ENCODE data around the gene BEX2.
A peak's percentile ranks its signal among the peaks of the same experiment; 100 is the strongest.
"Not testable (repeated sequence)": the region's sequence is repeated elsewhere in the genome, so short reads cannot be mapped to it uniquely, and the experiment has no call there.

Gene BEX2

DNA sequence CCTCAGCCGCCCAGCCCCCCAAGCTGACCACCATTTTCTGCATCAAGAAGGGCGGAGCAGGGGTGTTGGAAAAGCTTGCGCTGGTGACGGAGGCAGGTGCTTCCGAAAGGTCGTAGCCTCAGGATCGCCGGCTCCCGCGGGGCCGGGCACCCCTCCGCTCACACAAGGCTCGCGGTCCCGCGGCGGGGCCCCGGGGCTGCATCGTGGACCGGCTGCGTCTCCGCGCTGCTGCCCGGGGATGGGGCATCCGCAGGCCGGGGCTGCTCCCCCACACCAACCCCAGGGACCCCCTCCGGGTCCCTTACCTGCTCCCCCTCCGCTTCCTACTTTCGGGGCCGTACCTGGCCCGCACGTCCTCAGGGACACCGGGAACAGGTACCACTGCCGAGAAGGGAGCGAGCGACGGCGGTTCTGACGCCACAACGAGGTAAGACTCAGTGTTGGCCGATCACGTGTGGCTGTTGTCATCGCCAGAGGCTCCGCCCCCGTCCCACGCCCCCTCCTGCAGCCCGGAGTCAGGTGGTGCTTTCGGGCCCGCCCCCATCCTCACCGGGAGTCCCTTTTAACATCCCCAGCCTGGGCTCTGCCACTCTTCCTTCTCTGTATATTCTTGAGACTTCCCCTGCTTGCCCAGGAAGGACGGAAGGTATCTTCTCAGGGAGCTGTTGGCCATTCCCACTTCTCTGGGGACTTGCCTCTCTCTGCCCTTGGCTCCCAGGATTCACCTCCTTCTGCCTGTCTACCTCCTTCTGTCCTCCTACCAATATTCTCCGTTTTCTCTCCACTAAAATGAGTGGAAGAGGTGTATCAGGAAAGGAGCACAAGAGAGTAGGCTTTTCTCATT lies at the start of gene BEX2:
Gene BEX2 (minus strand): TSS at position 436 of the 844 bp plus-strand sequence. CDS start 1,014 bp downstream, outside the sequence.
- DNase-seq (ENCODE audit: low spot score): peak; percentile 85

DNA sequence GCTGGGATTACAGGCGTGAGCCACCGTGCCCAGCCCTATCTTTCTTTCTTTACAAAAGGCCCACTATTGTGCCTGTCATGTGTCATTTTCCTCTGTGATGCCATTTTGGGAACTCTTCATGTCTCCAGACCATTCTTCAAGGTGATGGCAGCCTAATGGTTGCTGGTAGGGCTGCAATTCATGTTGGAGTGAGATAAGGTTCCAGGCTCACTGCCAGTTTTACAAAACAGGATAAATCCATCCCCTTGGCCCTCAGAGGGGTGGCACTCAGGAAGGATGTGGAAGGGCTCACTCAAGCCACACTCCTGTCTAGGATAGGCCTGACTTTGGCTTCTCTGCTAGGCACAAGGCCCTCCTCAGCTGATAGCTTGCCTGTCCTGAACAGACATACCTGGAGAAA lies 49.3 kb upstream of the BEX2 start:
- DNase-seq (ENCODE audit: low spot score): no peak

GRCh38 chrX:103359605-103360004 lies 48.8 kb upstream of the BEX2 start:
- DNase-seq (ENCODE audit: low spot score): not testable (repeated sequence)

DNA sequence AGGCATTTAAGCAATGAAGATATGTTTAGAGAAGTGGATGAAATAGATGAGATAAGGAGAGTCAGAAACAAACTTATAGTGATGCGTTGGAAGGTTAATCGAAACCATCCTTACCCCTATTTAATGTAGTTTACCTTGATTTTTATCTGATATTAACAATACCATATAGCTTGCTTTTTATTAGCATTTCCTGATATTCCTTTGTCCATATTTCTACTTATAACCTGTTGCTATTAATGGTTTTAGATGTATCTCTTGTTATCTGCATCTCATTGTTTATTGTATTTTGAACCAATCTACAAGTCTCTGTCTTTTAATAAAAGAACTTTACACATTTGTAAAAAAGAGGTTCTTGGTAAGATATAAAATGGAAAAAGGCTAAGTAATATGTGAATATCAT lies 47.1 kb upstream of the BEX2 start:
- DNase-seq (ENCODE audit: low spot score): no peak

GRCh38 chrX:103356858-103357257 lies 46.1 kb upstream of the BEX2 start:
- no peak for DNase-seq (ENCODE audit: low spot score)

- no peak for DNase-seq (ENCODE audit: low spot score)
Observed at GRCh38 chrX:103356130-103356798, 45.5 kb upstream of the BEX2 start, which contains the start of gene TCEAL9. TSS of gene TCEAL9 (plus strand) at chrX:103356506. CDS start at chrX:103357685, 1,179 bp downstream.

GRCh38 chrX:103347682-103348397 lies 37.0 kb upstream of the BEX2 start:
- DNase-seq (ENCODE audit: low spot score): no peak

- no peak for DNase-seq (ENCODE audit: low spot score)
Observed at GRCh38 chrX:103344606-103345005, 33.8 kb upstream of the BEX2 start.

DNA sequence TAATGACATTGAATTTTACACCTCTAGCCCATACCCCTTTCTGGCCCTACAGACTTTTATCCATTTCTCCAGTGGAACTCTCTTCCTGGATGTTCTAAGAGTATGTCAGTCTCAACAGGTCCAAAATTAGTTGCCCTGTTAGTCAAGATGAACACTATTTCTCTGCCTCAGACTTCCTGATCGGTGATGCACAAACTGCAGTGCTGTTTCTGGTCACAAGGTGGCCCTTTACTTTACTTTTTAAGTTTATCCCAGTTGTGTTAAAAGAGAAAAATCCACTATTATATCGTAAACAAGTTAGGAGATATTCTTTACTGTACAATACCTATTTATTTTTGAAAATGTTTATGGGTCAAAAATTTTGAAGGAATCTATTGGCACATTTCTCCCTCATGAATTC lies 32.3 kb upstream of the BEX2 start:
- peak; percentile 8 for DNase-seq (ENCODE audit: low spot score)

GRCh38 chrX:103338663-103339062 lies 27.9 kb upstream of the BEX2 start:
- no peak for DNase-seq (ENCODE audit: low spot score)

GRCh38 chrX:103330681-103331288 lies 20.0 kb upstream of the BEX2 start:
- DNase-seq (ENCODE audit: low spot score): no peak

- DNase-seq (ENCODE audit: low spot score): no peak
Observed at GRCh38 chrX:103329991-103330390, 19.2 kb upstream of the BEX2 start, which contains the start of gene TCEAL7. TSS of gene TCEAL7 (plus strand) at chrX:103330239. CDS start at chrX:103331404, 1,165 bp downstream.

DNA sequence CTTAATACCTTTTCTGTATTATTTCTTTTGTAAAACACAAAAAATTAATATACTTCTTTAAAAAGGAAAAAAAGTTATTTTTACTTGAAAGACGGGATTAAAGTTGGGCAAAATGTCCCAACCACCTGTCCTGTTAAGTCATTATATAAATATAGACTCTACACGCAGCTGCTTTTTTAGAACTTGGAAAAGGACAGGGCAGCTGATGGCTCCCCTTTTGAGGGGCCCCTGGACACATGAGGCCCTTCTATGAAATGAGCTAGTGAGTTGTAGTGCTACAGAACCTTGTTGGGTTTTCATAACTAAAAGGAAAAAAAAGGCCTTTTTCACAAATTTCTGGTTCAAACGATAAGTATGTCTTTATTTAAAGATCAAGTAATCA lies 600 bp upstream of the BEX2 start:
- DNase-seq (ENCODE audit: low spot score): no peak

DNA sequence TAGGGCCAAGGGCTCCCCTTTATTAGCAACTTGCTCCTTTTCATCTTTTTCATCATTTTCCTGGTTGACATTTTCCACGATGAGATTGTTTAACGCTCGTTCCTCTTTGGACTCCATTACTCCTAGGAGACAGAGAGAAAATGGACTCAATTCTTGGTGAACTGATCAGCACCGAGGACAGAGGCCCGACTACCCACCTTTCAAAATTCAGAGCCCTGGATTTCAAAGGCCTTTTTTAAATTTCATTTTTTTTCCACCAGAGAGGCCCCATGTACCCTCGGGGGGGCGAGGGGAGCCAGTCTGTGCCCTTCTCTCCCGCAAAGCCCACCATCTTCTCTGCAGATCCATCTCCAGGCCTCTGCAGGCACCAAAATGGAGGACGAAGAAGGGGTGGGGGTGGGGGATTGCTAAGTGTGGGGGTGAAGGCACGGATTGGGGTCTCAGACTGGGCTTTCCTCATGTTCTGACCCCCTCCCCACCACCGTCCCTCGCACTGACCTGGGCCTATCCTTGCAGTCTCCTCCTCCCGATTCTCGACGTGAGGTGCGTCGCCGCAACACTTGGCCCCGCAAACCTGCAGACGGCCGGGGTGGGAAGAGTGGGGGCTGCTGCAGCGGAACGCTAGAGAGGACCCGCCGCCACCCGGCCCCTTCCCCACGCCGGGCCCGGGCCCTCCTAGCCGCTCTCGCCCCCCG lies 783 bp downstream of the BEX2 start:
- DNase-seq (ENCODE audit: low spot score): peak; percentile 2

DNA sequence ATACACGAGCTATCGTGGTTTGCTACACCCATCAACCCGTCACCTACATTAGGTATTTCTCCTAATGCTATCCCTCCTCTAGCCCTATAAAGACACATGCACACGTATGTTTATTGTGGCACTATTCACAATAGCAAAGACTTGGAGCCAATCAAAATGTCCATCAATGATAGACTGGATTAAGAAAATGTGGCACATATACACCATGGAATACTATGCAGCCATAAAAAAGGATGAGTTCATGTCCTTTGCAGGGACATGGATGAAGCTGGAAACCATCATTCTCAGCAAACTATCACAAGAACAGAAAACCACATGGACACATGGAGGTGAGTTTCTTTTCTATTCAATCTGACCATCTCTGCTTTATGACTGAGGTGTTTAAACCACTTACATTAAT lies 5.1 kb downstream of the BEX2 start:
- DNase-seq (ENCODE audit: low spot score): not testable (repeated sequence)

- DNase-seq (ENCODE audit: low spot score): no peak
Observed at GRCh38 chrX:103304705-103305104, 6.1 kb downstream of the BEX2 start.

DNA sequence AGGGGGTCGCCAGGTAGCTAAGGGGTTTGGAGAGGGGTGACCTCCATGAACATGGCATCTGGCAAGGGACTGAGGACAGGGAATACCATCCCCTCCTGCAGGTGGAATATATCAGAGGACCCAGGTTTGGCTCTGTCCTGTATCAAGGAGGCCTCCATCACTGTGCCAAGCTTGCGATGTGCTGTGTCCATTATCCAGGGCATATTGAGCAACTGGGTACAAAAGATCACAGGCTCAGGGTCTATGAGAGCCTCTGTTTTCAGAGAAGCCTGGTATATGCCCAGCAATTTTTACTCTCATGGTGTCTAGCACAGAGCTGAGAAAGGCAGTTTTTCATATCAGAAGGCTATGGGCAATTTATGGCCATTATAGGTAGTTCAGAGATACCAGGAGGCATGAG lies 17.7 kb downstream of the BEX2 start:
- DNase-seq (ENCODE audit: low spot score): no peak

DNA sequence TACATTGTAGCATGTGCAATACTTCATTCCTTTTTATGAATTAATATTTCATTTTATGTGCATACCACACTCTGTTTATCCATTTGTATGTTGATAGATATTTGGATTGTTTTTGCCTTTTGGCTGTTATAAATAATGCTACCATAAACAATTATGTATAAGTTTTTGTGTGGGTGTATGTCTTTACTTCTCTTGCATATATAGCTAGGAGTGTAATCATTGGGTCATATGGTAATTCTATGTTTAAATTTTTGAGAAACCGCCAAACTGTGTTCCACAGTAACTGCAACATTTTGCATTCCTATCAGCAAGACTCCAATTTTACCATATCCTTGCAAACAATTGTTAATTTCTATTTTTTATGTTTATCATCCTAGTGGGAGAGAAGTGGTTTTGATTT lies 31.2 kb downstream of the BEX2 start:
- DNase-seq (ENCODE audit: low spot score): no peak

- no peak for DNase-seq (ENCODE audit: low spot score)
Observed at GRCh38 chrX:103276581-103277002, 34.2 kb downstream of the BEX2 start, which contains the start of gene TCEAL5. TSS of gene TCEAL5 (minus strand) at chrX:103276750. CDS start at chrX:103274563, 2,187 bp downstream.

GRCh38 chrX:103275947-103276567 lies 34.7 kb downstream of the BEX2 start:
- no peak for DNase-seq (ENCODE audit: low spot score)

DNA sequence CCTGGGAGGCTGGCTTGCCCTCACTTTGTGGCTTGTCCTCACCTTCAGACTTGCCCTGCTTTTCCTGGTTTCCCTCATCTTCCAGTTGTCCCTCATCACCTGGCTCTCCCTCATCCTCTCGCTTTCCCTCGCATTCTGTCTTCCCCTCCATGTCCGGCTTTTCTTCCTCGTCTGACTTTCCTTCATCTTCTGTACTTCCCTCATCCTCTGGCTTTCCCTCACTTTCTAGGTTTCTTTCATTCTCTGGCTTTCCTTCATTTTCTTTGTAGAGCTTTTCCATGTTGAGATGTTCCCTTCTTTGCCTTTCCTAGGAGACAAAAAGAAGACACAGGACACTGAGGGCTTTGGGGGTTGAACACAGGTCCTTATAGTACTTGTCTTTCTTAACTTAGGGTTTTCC lies 36.5 kb downstream of the BEX2 start:
- no peak for DNase-seq (ENCODE audit: low spot score)
